ENCODE data around the gene HAP1.

- TF ChIP-seq, protein P1, sequence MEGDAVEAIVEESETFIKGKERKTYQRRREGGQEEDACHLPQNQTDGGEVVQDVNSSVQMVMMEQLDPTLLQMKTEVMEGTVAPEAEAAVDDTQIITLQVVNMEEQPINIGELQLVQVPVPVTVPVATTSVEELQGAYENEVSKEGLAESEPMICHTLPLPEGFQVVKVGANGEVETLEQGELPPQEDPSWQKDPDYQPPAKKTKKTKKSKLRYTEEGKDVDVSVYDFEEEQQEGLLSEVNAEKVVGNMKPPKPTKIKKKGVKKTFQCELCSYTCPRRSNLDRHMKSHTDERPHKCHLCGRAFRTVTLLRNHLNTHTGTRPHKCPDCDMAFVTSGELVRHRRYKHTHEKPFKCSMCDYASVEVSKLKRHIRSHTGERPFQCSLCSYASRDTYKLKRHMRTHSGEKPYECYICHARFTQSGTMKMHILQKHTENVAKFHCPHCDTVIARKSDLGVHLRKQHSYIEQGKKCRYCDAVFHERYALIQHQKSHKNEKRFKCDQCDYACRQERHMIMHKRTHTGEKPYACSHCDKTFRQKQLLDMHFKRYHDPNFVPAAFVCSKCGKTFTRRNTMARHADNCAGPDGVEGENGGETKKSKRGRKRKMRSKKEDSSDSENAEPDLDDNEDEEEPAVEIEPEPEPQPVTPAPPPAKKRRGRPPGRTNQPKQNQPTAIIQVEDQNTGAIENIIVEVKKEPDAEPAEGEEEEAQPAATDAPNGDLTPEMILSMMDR (IDR thresholded peaks at IDR 0.05) = no peak
- TF ChIP-seq POLR2AphosphoS5 (IDR thresholded peaks at IDR 0.05) = no peak
Measured at GRCh38 chr17:41702712-41703111, 31.7 kb downstream of the HAP1 start.

All from suprapubic skin (tissue), 3 donors.